NT2/D1 (cell line): ENCODE results near the gene TNS1.
"Not testable (repeated sequence)": the region's sequence is repeated elsewhere in the genome, so short reads cannot be mapped to it uniquely, and the experiment has no call there.

Source experiments
- DNase-seq: peaks from one replicate; pipeline ENCODE4 v3.0.0-alpha.2; 2011; ENCODE audit warnings: low read depth, low spot score
- H3K27me3 ChIP-seq: 2 replicates; pipeline ENCODE4 v1.6.0; 2011; ENCODE audit warnings: mild to moderate bottlenecking; ENCODE audit not compliant: insufficient read length, insufficient read depth
- H3K36me3 ChIP-seq: 2 replicates; pipeline ENCODE4 v1.6.1; 2011; ENCODE audit warnings: mild to moderate bottlenecking, low read length, mixed read lengths; ENCODE audit not compliant: insufficient read depth, insufficient read length
- H3K4me1 ChIP-seq: 2 replicates; pipeline ENCODE4 v1.5.1; 2011; ENCODE audit not compliant: insufficient read depth, insufficient read length
- H3K4me3 ChIP-seq: 2 replicates; pipeline ENCODE4 v1.5.1; 2011; ENCODE audit warnings: low read depth; ENCODE audit not compliant: insufficient read length
- H3K9ac ChIP-seq: 2 replicates; pipeline ENCODE4 v1.6.0; 2011; ENCODE audit warnings: low read depth; ENCODE audit not compliant: insufficient read length
- H3K9me3 ChIP-seq: 2 replicates; pipeline ENCODE4 v1.5.1; 2011; ENCODE audit warnings: mild to moderate bottlenecking, low read length; ENCODE audit not compliant: insufficient read depth
- SUZ12 ChIP-seq: IDR thresholded peaks from 2 replicates; pipeline ENCODE4 v1.6.1; 2011; ENCODE audit not compliant: insufficient read length, insufficient read depth; ENCODE audit errors: extremely low read depth
- YY1 ChIP-seq: IDR thresholded peaks from 2 replicates; pipeline ENCODE4 v1.6.1; 2011; ENCODE audit not compliant: insufficient read length, insufficient read depth
- ZNF274 ChIP-seq: IDR thresholded peaks from 2 replicates; pipeline ENCODE4 v1.6.1; 2011; ENCODE audit warnings: mild to moderate bottlenecking, low read depth, low read length

TNS1 gene

DNA sequence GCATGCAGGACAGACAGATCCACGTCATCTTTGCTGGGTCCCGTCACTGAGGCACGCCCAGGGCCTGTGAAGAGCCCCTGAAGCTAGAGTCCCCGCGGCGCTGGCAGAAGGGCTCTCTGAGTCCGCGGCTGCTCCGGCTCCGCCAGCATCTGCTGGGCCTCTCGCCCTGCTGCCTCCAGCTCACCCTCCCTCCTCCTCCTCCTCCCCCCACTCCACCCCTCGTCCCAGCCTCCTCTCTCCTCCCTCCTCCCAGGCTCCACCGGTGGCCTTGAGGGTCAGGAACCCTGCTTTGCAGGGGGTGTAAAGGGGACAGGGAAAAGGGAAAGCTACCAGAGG lies at the start of gene TNS1:
Gene TNS1 (minus strand): TSS at position 151 of the 336 bp plus-strand sequence. CDS start 123 bp downstream, at position 28.
- no peak for DNase-seq
- no peaks in the 10 kb centered on the region for H3K9me3 ChIP-seq

DNA sequence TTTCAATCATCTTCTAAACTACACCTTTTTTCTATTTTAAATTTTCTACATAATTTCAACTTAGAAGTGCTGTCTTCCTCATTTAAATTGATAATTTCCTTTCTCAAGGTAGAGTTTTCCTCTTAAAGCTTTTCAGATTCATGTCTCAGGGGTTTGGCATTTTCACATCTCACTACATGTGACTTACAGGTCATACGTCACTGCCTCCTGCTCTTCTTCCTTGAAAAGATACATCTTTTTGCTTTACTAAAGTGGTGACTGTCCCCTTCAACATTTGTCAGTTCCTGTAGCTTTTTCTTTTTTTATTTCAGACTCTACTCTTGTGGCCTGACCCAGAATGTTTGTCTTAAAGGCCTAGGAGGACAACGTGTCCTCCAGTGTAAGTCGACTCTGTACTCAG lies 49.1 kb upstream of the TNS1 start:
- H3K4me1 ChIP-seq: no peaks in the 10 kb centered on the region
- peaks cover 5% of the 10 kb centered on the region; the same call in 1 of the 2 replicates for H3K9me3 ChIP-seq
- H3K27me3 ChIP-seq: no peaks in the 10 kb centered on the region
- H3K4me3 ChIP-seq: no peak overlapping the region
- no peak for DNase-seq
- H3K9ac ChIP-seq: no peak overlapping the region
- no peak for TF ChIP-seq YY1
- TF ChIP-seq SUZ12: no peak
- no peak for TF ChIP-seq ZNF274
- no peaks in the 10 kb centered on the region for H3K36me3 ChIP-seq

More for the DNA sequence above, at the start of gene TNS1:
- Histone ChIP-seq H3K4me1 (peaks cover 12% of the 10 kb centered on the region), H3K36me3 (peaks cover 2% of the 10 kb centered on the region), H3K9ac (peak within 1 kb of the TSS; percentile 66), H3K4me3 (no peak within 1 kb of the TSS), H3K27me3 (no peaks in the 10 kb centered on the region)
- TF ChIP-seq YY1 (no peak), ZNF274 (no peak), SUZ12 (no peak)

DNA sequence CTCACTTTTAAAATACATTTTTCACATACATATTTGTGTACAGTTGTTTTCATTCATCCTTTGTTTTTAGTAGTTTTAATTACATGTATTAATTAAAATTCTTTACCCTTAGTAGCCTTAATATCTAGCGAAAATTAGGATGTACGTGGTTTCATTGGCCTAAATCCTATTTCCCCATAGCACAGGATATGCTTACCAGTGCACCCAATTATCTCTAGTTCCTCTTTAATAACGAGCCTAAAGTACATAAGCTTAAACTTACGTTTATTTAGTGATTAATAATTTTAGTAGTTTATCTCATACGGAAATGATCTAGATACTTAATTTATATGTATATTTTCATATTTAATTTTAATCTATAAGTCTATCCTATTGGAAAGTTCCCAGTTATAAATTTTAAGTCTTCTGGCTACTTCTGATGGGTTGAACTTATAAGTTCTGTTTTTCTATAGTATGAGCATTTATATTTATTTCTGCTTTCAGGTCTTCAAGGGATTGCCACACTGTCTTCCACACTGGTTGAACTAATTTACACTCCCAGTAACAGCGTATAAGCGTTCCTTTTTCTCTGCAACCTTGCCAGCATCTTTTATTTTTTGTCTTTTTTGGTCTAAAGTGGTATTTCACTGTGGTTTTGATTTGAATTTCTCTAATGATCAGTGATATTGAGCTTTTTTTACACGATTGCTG lies 44.9 kb upstream of the TNS1 start:
- no peak for DNase-seq
- TF ChIP-seq ZNF274: no peak
- TF ChIP-seq YY1: no peak
- TF ChIP-seq SUZ12: no peak
- Histone ChIP-seq H3K9ac (no peak overlapping the region), H3K9me3 (peaks cover 19% of the 10 kb centered on the region; the same call in 1 of the 2 replicates), H3K4me3 (no peak overlapping the region), H3K27me3 (no peaks in the 10 kb centered on the region), H3K36me3 (no peaks in the 10 kb centered on the region), H3K4me1 (no peaks in the 10 kb centered on the region)

DNA sequence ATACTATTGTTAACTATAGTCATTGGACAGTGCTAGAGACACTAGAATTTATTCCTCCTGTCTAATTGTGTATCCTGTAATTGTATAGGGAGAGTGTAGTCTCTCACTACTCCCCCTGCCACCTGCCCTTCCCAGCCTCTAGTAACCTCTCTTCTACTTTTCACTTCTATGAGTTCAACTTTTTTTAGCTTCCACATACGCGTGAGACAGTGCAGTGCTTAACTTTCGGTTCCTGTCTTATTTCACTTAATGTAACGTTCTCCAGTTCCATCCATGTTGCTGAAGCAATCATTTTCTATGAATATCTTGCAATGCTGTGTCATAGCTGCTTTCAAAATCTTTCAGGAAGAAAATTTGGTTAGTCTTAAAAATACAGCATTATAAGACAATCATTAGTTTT lies 43.4 kb upstream of the TNS1 start:
- no peak for TF ChIP-seq SUZ12
- TF ChIP-seq YY1: no peak
- no peak for TF ChIP-seq ZNF274
- Histone ChIP-seq H3K4me1 (no peaks in the 10 kb centered on the region), H3K9me3 (peaks cover 19% of the 10 kb centered on the region; the same call in 1 of the 2 replicates), H3K9ac (no peak overlapping the region), H3K36me3 (no peaks in the 10 kb centered on the region), H3K4me3 (no peak overlapping the region), H3K27me3 (no peaks in the 10 kb centered on the region)
- no peak for DNase-seq

DNA sequence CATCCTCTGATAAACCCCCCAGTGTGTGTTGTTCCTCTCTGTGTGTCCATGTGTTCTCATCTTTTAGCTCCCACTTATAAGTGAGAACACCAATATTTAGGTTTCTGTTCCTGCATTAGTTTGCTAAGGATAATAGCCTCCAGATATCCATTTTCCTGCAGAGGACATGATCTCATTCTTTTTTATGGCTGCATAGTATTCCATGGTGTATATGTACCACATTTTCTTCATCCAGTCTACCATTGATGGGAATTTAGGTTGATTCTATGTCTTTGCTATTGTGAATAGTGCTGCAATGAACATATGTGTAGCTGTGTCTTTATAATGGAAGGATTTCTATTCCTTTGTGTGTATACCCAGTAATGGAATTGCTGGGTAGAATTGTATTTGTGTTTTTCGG lies 41.8 kb upstream of the TNS1 start:
- peaks cover 14% of the 10 kb centered on the region; the same call in 1 of the 2 replicates for H3K9me3 ChIP-seq
- H3K27me3 ChIP-seq, H3K9ac ChIP-seq, H3K4me3 ChIP-seq, H3K36me3 ChIP-seq, H3K4me1 ChIP-seq, DNase-seq: not testable (repeated sequence)

DNA sequence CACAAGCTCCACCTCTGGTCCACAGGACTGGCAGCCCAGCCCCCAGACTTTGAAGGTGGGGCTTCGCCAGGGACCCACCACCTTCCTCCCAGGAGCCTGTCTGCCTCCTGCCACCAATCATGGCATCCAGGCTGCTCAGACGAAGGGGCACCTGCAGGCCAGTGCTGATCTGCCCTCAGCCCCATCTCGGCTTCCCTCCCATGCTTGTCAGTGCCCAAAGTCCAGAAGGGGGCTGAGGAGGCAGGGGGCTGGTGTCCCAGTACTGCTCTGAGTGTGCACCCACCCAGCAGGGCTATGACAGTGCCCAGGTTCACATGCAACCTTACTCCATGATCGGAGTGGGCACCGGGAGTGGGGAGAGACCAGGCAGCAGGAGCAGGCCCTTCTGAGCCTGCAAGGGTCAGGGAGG lies 40.9 kb upstream of the TNS1 start:
- Histone ChIP-seq H3K9ac (no peak overlapping the region), H3K27me3 (no peaks in the 10 kb centered on the region), H3K4me1 (no peaks in the 10 kb centered on the region), H3K36me3 (no peaks in the 10 kb centered on the region), H3K9me3 (peaks cover 14% of the 10 kb centered on the region; the same call in 1 of the 2 replicates), H3K4me3 (no peak overlapping the region)
- TF ChIP-seq ZNF274: no peak
- TF ChIP-seq SUZ12: no peak
- TF ChIP-seq YY1: no peak
- DNase-seq: no peak

DNA sequence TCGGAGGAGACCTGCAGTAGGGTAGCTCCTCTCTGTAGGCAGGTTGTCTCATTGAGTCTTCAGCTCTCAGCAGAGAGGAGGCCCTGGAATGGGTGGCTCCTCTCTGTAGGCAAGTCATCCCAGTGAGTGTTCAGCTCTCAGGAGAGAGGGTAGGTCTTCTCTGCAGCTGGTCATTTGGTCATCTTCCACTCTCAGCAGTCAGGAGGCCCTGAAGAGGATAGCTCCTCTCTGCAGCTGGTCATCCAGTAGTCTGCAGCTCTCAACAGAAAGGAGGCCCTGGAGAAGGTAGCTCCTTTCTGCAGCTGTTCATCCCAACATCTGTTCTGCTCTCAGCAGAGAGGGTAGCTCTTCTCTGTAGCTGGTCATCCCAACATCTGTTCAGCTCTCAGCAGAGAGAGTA lies 40.3 kb upstream of the TNS1 start:
- H3K9ac ChIP-seq: no peak overlapping the region
- H3K36me3 ChIP-seq: no peaks in the 10 kb centered on the region
- H3K27me3 ChIP-seq: no peaks in the 10 kb centered on the region
- H3K4me1 ChIP-seq: no peaks in the 10 kb centered on the region
- peaks cover 14% of the 10 kb centered on the region; the same call in 1 of the 2 replicates for H3K9me3 ChIP-seq
- no peak overlapping the region for H3K4me3 ChIP-seq
- no peak for DNase-seq
- TF ChIP-seq SUZ12 (no peak), ZNF274 (no peak), YY1 (no peak)
